ENCODE data around the gene FLT1. TPM values are rescaled to one million over a fixed set of nuclear protein-coding genes. Genes with fewer than 3 reads are reported as not detected.

Gene FLT1
- total RNA-seq, 2 experiments from 2014 or later = 7.7 to 8.2 TPM

DNA sequence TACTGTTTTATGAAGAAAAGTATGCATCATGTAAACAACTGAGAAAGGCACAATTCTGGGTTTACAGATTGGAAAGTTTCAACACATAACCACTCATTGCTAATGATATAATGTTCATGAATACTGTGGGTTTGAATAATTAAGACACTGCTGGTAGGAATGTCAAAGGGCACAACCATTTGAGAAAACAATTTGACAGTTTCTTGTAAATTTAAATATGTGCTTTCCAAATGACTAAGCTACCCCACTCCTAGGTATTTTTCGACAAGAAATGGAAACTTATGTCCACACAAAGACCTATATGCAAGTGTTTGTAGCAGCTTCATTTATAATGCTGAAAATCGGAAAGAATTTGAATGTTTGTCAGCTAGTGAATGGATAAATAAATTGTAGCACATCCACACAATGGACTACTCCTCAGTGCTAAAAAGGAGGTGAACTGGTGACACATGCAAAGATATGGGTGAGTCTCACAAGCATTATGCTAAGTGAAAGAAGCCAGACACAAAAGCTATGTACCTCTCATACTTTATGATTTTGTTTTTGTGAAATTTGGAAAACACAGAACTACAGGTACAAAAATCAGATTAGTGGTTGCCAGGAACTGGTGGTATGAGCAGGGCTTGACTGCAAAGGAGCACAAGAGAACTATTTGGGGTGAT is 44.8 kb upstream of the FLT1 start:
- H3K4me1 Mint-ChIP-seq (ENCODE audit: low read depth) = peaks cover 17% of the 10 kb centered on the region
- DNase-seq (no peak), ATAC-seq (peak; percentile 29)
- peaks cover 2% of the 10 kb centered on the region for H3K9me3 Mint-ChIP-seq
- TF ChIP-seq, protein P1, sequence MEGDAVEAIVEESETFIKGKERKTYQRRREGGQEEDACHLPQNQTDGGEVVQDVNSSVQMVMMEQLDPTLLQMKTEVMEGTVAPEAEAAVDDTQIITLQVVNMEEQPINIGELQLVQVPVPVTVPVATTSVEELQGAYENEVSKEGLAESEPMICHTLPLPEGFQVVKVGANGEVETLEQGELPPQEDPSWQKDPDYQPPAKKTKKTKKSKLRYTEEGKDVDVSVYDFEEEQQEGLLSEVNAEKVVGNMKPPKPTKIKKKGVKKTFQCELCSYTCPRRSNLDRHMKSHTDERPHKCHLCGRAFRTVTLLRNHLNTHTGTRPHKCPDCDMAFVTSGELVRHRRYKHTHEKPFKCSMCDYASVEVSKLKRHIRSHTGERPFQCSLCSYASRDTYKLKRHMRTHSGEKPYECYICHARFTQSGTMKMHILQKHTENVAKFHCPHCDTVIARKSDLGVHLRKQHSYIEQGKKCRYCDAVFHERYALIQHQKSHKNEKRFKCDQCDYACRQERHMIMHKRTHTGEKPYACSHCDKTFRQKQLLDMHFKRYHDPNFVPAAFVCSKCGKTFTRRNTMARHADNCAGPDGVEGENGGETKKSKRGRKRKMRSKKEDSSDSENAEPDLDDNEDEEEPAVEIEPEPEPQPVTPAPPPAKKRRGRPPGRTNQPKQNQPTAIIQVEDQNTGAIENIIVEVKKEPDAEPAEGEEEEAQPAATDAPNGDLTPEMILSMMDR (IDR thresholded peaks at IDR 0.05) = no peak
- intact Hi-C loops (cut with micrococcal nuclease) = no loop called here
- peaks cover 21% of the 10 kb centered on the region for H3K27me3 Mint-ChIP-seq
- no peak overlapping the region for H3K4me3 Mint-ChIP-seq
- POLR2A ChIA-PET = no interaction called here
- H3K27ac Mint-ChIP-seq = peak overlapping the region; percentile 0
- CTCF ChIA-PET = interaction anchor here (0.6 kb wide), 1 partner anchor 671 kb away, joined by 3 read pairs; no protein-coding TSS in a partner anchor
- H3K36me3 Mint-ChIP-seq (ENCODE audit: low read depth) = no peaks in the 10 kb centered on the region

DNA sequence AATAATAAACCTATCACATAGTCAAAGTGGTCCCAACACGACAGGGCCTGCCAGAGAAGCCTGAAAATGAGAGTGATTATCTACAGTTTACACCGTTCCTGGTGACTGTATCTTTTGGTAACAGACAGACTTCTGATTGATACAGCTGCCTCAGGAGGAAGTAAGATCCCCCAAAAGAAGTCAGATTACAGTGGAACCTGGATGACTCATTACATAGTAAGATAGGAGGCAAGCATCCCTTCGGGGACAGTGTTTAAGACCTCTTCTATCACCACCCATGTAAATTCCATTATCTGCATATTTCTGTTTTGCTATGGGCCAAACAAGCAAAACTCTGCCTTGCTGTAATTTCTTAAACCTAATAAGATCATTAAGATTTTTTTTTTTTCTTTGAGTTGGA is 44.0 kb upstream of the FLT1 start:
- intact Hi-C loops (cut with micrococcal nuclease) = no loop called here
- ATAC-seq = peak; percentile 46
- H3K27me3 Mint-ChIP-seq = peaks cover 25% of the 10 kb centered on the region
- TF ChIP-seq, protein P1 (IDR thresholded peaks at IDR 0.05) = no peak
- H3K4me3 Mint-ChIP-seq = no peak overlapping the region
- ChIA-PET POLR2A (no interaction called here), CTCF (no interaction called here)
- no peak for DNase-seq
- no peaks in the 10 kb centered on the region for H3K36me3 Mint-ChIP-seq (ENCODE audit: low read depth)
- peaks cover 17% of the 10 kb centered on the region for H3K4me1 Mint-ChIP-seq (ENCODE audit: low read depth)
- H3K9me3 Mint-ChIP-seq = peaks cover 2% of the 10 kb centered on the region
- no peak overlapping the region for H3K27ac Mint-ChIP-seq

DNA sequence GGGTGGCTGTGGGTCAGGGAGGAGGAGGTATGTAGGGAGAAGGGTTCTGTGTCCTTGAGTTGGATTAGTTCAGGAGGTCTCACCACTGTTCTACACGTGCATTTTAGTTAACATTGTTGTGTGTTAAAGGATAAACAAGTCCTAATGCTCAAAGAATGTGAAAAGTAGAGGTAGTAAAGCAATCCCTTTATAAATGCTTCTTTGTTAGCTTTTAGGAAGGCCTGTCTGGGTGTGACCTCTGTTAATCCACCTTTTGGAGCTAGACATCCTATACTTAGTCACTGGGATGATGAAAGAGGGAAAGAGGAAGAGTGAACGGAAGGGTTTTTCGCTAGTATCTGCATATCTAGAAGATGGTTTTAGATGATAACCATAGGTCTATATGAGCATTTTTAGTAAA is 42.2 kb upstream of the FLT1 start:
- H3K4me1 Mint-ChIP-seq (ENCODE audit: low read depth) = peaks cover 17% of the 10 kb centered on the region
- POLR2A ChIA-PET = no interaction called here
- ATAC-seq (no peak), DNase-seq (no peak)
- no peaks in the 10 kb centered on the region for H3K9me3 Mint-ChIP-seq
- intact Hi-C loops (cut with micrococcal nuclease) = no loop called here
- H3K27ac Mint-ChIP-seq = no peak overlapping the region
- H3K4me3 Mint-ChIP-seq = no peak overlapping the region
- TF ChIP-seq, protein P1 (IDR thresholded peaks at IDR 0.05) = no peak
- H3K27me3 Mint-ChIP-seq = peaks cover 33% of the 10 kb centered on the region
- CTCF ChIA-PET = no interaction called here
- no peaks in the 10 kb centered on the region for H3K36me3 Mint-ChIP-seq (ENCODE audit: low read depth)

DNA sequence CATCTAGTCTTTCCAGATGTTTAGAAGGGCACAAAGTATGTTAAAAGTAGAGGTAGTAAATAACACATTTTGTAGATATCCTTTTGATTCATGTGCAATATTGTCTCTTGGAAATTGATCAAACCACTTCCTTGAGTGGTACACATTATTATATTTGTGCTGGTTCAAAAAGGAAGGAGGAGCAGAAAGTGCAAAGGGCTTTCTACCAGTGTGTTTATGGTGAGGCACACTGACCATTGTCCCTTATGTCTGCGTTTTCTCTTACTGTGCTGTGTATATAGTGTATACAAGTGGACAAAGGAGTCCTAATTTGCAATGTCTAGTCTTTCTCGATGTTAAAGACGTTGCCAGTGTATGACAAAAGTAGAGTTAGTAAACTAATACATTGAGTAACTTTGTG is 41.4 kb upstream of the FLT1 start:
- ChIA-PET POLR2A (no interaction called here), CTCF (no interaction called here)
- TF ChIP-seq, protein P1 (IDR thresholded peaks at IDR 0.05) = no peak
- no peak for ATAC-seq
- H3K4me3 Mint-ChIP-seq = no peak overlapping the region
- peaks cover 31% of the 10 kb centered on the region for H3K27me3 Mint-ChIP-seq
- no peak for DNase-seq
- H3K4me1 Mint-ChIP-seq (ENCODE audit: low read depth) = peaks cover 15% of the 10 kb centered on the region
- intact Hi-C loops (cut with micrococcal nuclease) = no loop called here
- H3K9me3 Mint-ChIP-seq = no peaks in the 10 kb centered on the region
- H3K27ac Mint-ChIP-seq = no peak overlapping the region
- H3K36me3 Mint-ChIP-seq (ENCODE audit: low read depth) = no peaks in the 10 kb centered on the region

DNA sequence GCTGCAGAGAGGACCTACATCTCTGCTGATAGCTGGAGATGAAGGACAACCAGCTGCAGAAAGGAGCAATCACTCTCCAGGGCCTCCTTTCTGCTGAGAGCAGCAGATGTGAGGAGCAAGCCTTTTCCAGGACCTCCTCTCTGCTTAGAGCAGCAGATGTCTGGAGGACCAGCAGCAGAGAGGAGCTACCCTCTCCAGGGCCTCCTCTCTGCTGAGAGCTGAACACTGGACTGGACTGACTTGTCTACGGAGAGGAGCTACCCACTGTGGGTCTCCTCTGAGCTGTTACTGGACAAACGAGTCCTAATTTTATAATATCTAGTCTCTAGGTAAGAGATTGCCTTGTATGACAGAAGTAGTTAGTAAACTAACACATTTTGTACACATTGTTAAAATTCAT is 40.8 kb upstream of the FLT1 start:
- H3K9me3 Mint-ChIP-seq = no peaks in the 10 kb centered on the region
- ChIA-PET CTCF (no interaction called here), POLR2A (no interaction called here)
- no peaks in the 10 kb centered on the region for H3K36me3 Mint-ChIP-seq (ENCODE audit: low read depth)
- no peak overlapping the region for H3K27ac Mint-ChIP-seq
- DNase-seq = no peak
- TF ChIP-seq, protein P1 (IDR thresholded peaks at IDR 0.05) = no peak
- peaks cover 15% of the 10 kb centered on the region for H3K4me1 Mint-ChIP-seq (ENCODE audit: low read depth)
- H3K27me3 Mint-ChIP-seq = peaks cover 31% of the 10 kb centered on the region
- ATAC-seq = no peak
- intact Hi-C loops (cut with micrococcal nuclease) = no loop called here
- no peak overlapping the region for H3K4me3 Mint-ChIP-seq
